Hematopoietic multipotent progenitor cell treated with erythropoietin and hydrocortisone succinate and interleukin-3 and kit ligand, for 15 days (in vitro differentiated cells): ENCODE results near the gene SLC22A23.
"Not testable (repeated sequence)": the region's sequence is repeated elsewhere in the genome, so short reads cannot be mapped to it uniquely, and the experiment has no call there.

Experiments used
- DNase-seq: peaks from one replicate; pipeline ENCODE4 v3.0.0-alpha.2; 2015; ENCODE audit warnings: low spot score

SLC22A23 gene

GRCh38 chr6:3263096-3263495, 193.8 kb downstream of the SLC22A23 start:
- DNase-seq = no peak

GRCh38 chr6:3261921-3262320, 194.9 kb downstream of the SLC22A23 start:
- DNase-seq = no peak

GRCh38 chr6:3261518-3261820, 195.4 kb downstream of the SLC22A23 start:
- no peak for DNase-seq

- no peak for DNase-seq
Measured at GRCh38 chr6:3260772-3261517, 195.9 kb downstream of the SLC22A23 start.

GRCh38 chr6:3260296-3260695, 196.6 kb downstream of the SLC22A23 start:
- no peak for DNase-seq

GRCh38 chr6:3259491-3259958, 197.3 kb downstream of the SLC22A23 start:
- peak; percentile 49 for DNase-seq

GRCh38 chr6:3258720-3259490, 197.9 kb downstream of the SLC22A23 start, which contains the start of gene PSMG4:
TSS of gene PSMG4 (plus strand) at chr6:3258947. CDS start at chr6:3259023, 76 bp downstream.
- peak; percentile 91 for DNase-seq

- DNase-seq = no peak
Measured at GRCh38 chr6:3258201-3258600, 198.6 kb downstream of the SLC22A23 start.

GRCh38 chr6:3253597-3253961, 203.3 kb downstream of the SLC22A23 start:
- DNase-seq = no peak

GRCh38 chr6:3252861-3253596, 203.8 kb downstream of the SLC22A23 start:
- DNase-seq = no peak

- no peak for DNase-seq
Measured at GRCh38 chr6:3252369-3252768, 204.5 kb downstream of the SLC22A23 start.

- DNase-seq = peak; percentile 91
Measured at GRCh38 chr6:3251462-3252314, 205.2 kb downstream of the SLC22A23 start.

GRCh38 chr6:3250231-3250675, 206.6 kb downstream of the SLC22A23 start:
- no peak for DNase-seq

- DNase-seq = no peak
Measured at GRCh38 chr6:3249821-3250220, 207.0 kb downstream of the SLC22A23 start.

- no peak for DNase-seq
Measured at GRCh38 chr6:3247255-3248146, 209.3 kb downstream of the SLC22A23 start.

GRCh38 chr6:3245216-3245615, 211.6 kb downstream of the SLC22A23 start:
- no peak for DNase-seq

- not testable (repeated sequence) for DNase-seq
Measured at GRCh38 chr6:3244832-3245161, 212.1 kb downstream of the SLC22A23 start.

GRCh38 chr6:3244003-3244831, 212.6 kb downstream of the SLC22A23 start:
- DNase-seq = no peak

- no peak for DNase-seq
Measured at GRCh38 chr6:3242768-3243167, 214.1 kb downstream of the SLC22A23 start.

- not testable (repeated sequence) for DNase-seq
Measured at GRCh38 chr6:3241745-3242144, 215.1 kb downstream of the SLC22A23 start.
